Neural progenitor cell (in vitro differentiated cells): Measurements from ENCODE around the gene LRPAP1. TPM values are rescaled to one million over a fixed set of nuclear protein-coding genes. Genes with fewer than 3 reads are reported as not detected.
"Not testable (repeated sequence)": the region's sequence is repeated elsewhere in the genome, so short reads cannot be mapped to it uniquely, and the experiment has no call there.

Experiments used
- DNase-seq: peaks from one replicate; pipeline ENCODE4 v3.0.0-alpha.2; 2016; ENCODE audit warnings: low spot score
- H2AFZ ChIP-seq: fragments of 200-600 bp; sonication (generic); replicated peaks from 2 replicates; pipeline ENCODE4 v1.6.1; 2016; ENCODE audit warnings: antibody characterized with exemption
- H3F3A ChIP-seq: fragments of 200-600 bp; sonication (generic); 2 replicates; pipeline ENCODE4 v1.6.1; 2016; ENCODE audit warnings: antibody characterized with exemption, low read depth
- H3K27ac ChIP-seq: fragments of 200-600 bp; sonication (generic); 2 replicates; pipeline ENCODE4 v1.5.1; 2016; ENCODE audit warnings: mild to moderate bottlenecking
- H3K27me3 ChIP-seq: fragments of 200-600 bp; sonication (generic); 2 replicates; pipeline ENCODE4 v1.6.1; 2016; ENCODE audit warnings: mild to moderate bottlenecking, moderate library complexity
- H3K36me3 ChIP-seq: fragments of 200-600 bp; sonication (generic); 2 replicates; pipeline ENCODE4 v1.5.1; 2016
- H3K4me1 ChIP-seq: fragments of 200-600 bp; sonication (generic); 2 replicates; pipeline ENCODE4 v1.6.1; 2016; ENCODE audit warnings: mixed run types
- H3K4me2 ChIP-seq: fragments of 200-600 bp; sonication (generic); 2 replicates; pipeline ENCODE4 v1.6.1; 2016
- H3K4me3 ChIP-seq: fragments of 200-600 bp; sonication (generic); 2 replicates; pipeline ENCODE4 v1.5.1; 2016
- H3K79me2 ChIP-seq: fragments of 200-600 bp; sonication (generic); 2 replicates; pipeline ENCODE4 v1.6.1; 2016; ENCODE audit warnings: low read depth
- H3K9ac ChIP-seq: fragments of 200-600 bp; sonication (generic); 2 replicates; pipeline ENCODE4 v1.6.1; 2016
- H3K9me3 ChIP-seq: fragments of 200-600 bp; sonication (generic); 2 replicates; pipeline ENCODE4 v1.5.1; 2016; ENCODE audit warnings: low read depth
- H4K20me1 ChIP-seq: fragments of 200-600 bp; sonication (generic); 2 replicates; pipeline ENCODE4 v1.6.1; 2016; ENCODE audit warnings: low read depth
- H3K27ac Mint-ChIP-seq: 3 replicates; pipeline ENCODE4 v1.8.0; 2021; ENCODE audit warnings: mixed read lengths
- H3K27me3 Mint-ChIP-seq: 2 replicates; pipeline ENCODE4 v1.8.0; 2022; ENCODE audit warnings: low read depth, mild to moderate bottlenecking, inconsistent platforms, moderate library complexity, mixed read lengths; ENCODE audit not compliant: insufficient read depth
- H3K36me3 Mint-ChIP-seq: 3 replicates; pipeline ENCODE4 v1.8.0; 2021; ENCODE audit warnings: mixed read lengths
- H3K4me1 Mint-ChIP-seq: 3 replicates; pipeline ENCODE4 v1.8.0; 2021; ENCODE audit warnings: mixed read lengths
- H3K4me3 Mint-ChIP-seq: 3 replicates; pipeline ENCODE4 v1.8.0; 2021; ENCODE audit warnings: mild to moderate bottlenecking, moderate library complexity, mixed read lengths
- H3K9me3 Mint-ChIP-seq: 3 replicates; pipeline ENCODE4 v1.8.0; 2020; ENCODE audit warnings: mixed read lengths
- EZH2 ChIP-seq: fragments of 200-600 bp; sonication (generic); IDR thresholded peaks from 2 replicates; pipeline ENCODE4 v1.6.1; 2017; ENCODE audit warnings: antibody characterized with exemption, mild to moderate bottlenecking, moderate library complexity
- EZH2phosphoT487 ChIP-seq: fragments of 200-600 bp; sonication (generic); IDR thresholded peaks from 2 replicates; pipeline ENCODE4 v1.6.1; 2017; ENCODE audit warnings: antibody characterized with exemption
- total RNA-seq: library from RNA; depleted of rRNA; stranded (reverse); fragments of >200 nt; gene quantifications from 2 replicates; pipeline ENCODE4 v1.2.3, GENCODE V29; 2015; ENCODE audit warnings: low replicate concordance
- TF ChIP-seq, protein P1 (sequence below): fragments of 200-600 bp; sonication (generic); IDR thresholded peaks from 2 replicates; pipeline ENCODE4 v1.5.1; 2017; ENCODE audit warnings: antibody characterized with exemption, mild to moderate bottlenecking

LRPAP1 gene
- total RNA-seq, 1 donor from 2014 or later = 48.3 TPM

GRCh38 chr4:3462321-3462789 is 69.9 kb downstream of the LRPAP1 start:
- Histone ChIP-seq H4K20me1 (peaks cover 4% of the 10 kb centered on the region), H3K36me3 (no peaks in the 10 kb centered on the region), H3K4me3 (no peak overlapping the region), H3K4me2 (peak overlapping the region; percentile 86), H3K4me1 (peaks cover 12% of the 10 kb centered on the region), H3K79me2 (no peaks in the 10 kb centered on the region), H3K9ac (no peak overlapping the region), H3F3A (peaks cover 9% of the 10 kb centered on the region), H2AFZ (no peak overlapping the region), H3K27ac (no peak overlapping the region), H3K9me3 (no peaks in the 10 kb centered on the region), H3K27me3 (peaks cover 75% of the 10 kb centered on the region)
- Mint-ChIP-seq H3K27ac (no peak overlapping the region), H3K4me1 (peaks cover 21% of the 10 kb centered on the region), H3K4me3 (peak overlapping the region; percentile 64), H3K36me3 (no peaks in the 10 kb centered on the region), H3K27me3 (peaks cover 15% of the 10 kb centered on the region), H3K9me3 (no peaks in the 10 kb centered on the region)
- no peak for DNase-seq
- TF ChIP-seq EZH2 (no peak), EZH2phosphoT487 (no peak)
- TF ChIP-seq, protein P1, sequence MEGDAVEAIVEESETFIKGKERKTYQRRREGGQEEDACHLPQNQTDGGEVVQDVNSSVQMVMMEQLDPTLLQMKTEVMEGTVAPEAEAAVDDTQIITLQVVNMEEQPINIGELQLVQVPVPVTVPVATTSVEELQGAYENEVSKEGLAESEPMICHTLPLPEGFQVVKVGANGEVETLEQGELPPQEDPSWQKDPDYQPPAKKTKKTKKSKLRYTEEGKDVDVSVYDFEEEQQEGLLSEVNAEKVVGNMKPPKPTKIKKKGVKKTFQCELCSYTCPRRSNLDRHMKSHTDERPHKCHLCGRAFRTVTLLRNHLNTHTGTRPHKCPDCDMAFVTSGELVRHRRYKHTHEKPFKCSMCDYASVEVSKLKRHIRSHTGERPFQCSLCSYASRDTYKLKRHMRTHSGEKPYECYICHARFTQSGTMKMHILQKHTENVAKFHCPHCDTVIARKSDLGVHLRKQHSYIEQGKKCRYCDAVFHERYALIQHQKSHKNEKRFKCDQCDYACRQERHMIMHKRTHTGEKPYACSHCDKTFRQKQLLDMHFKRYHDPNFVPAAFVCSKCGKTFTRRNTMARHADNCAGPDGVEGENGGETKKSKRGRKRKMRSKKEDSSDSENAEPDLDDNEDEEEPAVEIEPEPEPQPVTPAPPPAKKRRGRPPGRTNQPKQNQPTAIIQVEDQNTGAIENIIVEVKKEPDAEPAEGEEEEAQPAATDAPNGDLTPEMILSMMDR = no peak

GRCh38 chr4:3461515-3462291 is 70.5 kb downstream of the LRPAP1 start:
- Histone ChIP-seq H3F3A (peaks cover 9% of the 10 kb centered on the region), H2AFZ (no peak overlapping the region), H4K20me1 (peaks cover 4% of the 10 kb centered on the region), H3K4me1 (peaks cover 12% of the 10 kb centered on the region), H3K36me3 (no peaks in the 10 kb centered on the region), H3K9me3 (no peaks in the 10 kb centered on the region), H3K27ac (no peak overlapping the region), H3K4me2 (no peak overlapping the region), H3K27me3 (peaks cover 80% of the 10 kb centered on the region), H3K79me2 (no peaks in the 10 kb centered on the region), H3K9ac (no peak overlapping the region), H3K4me3 (no peak overlapping the region)
- H3K4me1 Mint-ChIP-seq = peaks cover 21% of the 10 kb centered on the region
- TF ChIP-seq EZH2phosphoT487 = no peak
- no peak for TF ChIP-seq EZH2
- TF ChIP-seq, protein P1 = no peak
- no peak overlapping the region for H3K27ac Mint-ChIP-seq
- no peaks in the 10 kb centered on the region for H3K36me3 Mint-ChIP-seq
- H3K9me3 Mint-ChIP-seq = peaks cover 4% of the 10 kb centered on the region
- no peak overlapping the region for H3K4me3 Mint-ChIP-seq
- H3K27me3 Mint-ChIP-seq = peaks cover 15% of the 10 kb centered on the region
- no peak for DNase-seq

- TF ChIP-seq, protein P1 = no peak
- TF ChIP-seq EZH2phosphoT487 (no peak), EZH2 (no peak)
- no peak overlapping the region for H3K27ac Mint-ChIP-seq
These were observed 71.3 kb downstream of the LRPAP1 start for GRCh38 chr4:3460926-3461325.

GRCh38 chr4:3459156-3459555 is 73.1 kb downstream of the LRPAP1 start:
- H3K4me3 ChIP-seq, H4K20me1 ChIP-seq, H3K9ac ChIP-seq, H3F3A ChIP-seq, H3K27ac ChIP-seq, H3K36me3 Mint-ChIP-seq, H3K9me3 ChIP-seq, DNase-seq, H3K79me2 ChIP-seq, H3K36me3 ChIP-seq, H3K27ac Mint-ChIP-seq, H3K4me3 Mint-ChIP-seq, H3K4me1 Mint-ChIP-seq, H2AFZ ChIP-seq, H3K4me2 ChIP-seq: not testable (repeated sequence)
- Mint-ChIP-seq H3K9me3 (peaks cover 17% of the 10 kb centered on the region), H3K27me3 (peaks cover 13% of the 10 kb centered on the region)
- peaks cover 54% of the 10 kb centered on the region for H3K27me3 ChIP-seq
- H3K4me1 ChIP-seq = peaks cover 12% of the 10 kb centered on the region

More at GRCh38 chr4:3460926-3461325, 71.3 kb downstream of the LRPAP1 start:
- H3K4me2 ChIP-seq = no peak overlapping the region
- H3F3A ChIP-seq = peaks cover 9% of the 10 kb centered on the region
- H3K36me3 ChIP-seq = no peaks in the 10 kb centered on the region
- no peak for DNase-seq
- H3K27me3 ChIP-seq = peaks cover 72% of the 10 kb centered on the region
- no peak overlapping the region for H2AFZ ChIP-seq
- no peak overlapping the region for H3K4me3 Mint-ChIP-seq
- H3K27me3 Mint-ChIP-seq = peaks cover 13% of the 10 kb centered on the region
- H3K4me1 ChIP-seq = peaks cover 12% of the 10 kb centered on the region
- no peak overlapping the region for H3K4me3 ChIP-seq
- H3K36me3 Mint-ChIP-seq = no peaks in the 10 kb centered on the region
- peaks cover 4% of the 10 kb centered on the region for H4K20me1 ChIP-seq
- H3K9me3 Mint-ChIP-seq = peaks cover 8% of the 10 kb centered on the region
- H3K9me3 ChIP-seq = no peaks in the 10 kb centered on the region
- no peaks in the 10 kb centered on the region for H3K79me2 ChIP-seq
- H3K27ac ChIP-seq = no peak overlapping the region
- peaks cover 16% of the 10 kb centered on the region for H3K4me1 Mint-ChIP-seq
- no peak overlapping the region for H3K9ac ChIP-seq
